GM12892 (cell line): Measurements from ENCODE around the gene NCR3LG1.

Experiments
- POLR2A ChIP-seq: IDR thresholded peaks from 2 replicates; pipeline ENCODE4 v1.6.1; 2011; ENCODE audit warnings: low read depth, low read length, control low read depth
- POLR2AphosphoS5 ChIP-seq: IDR thresholded peaks from 2 replicates; pipeline ENCODE4 v1.6.1; 2011; ENCODE audit warnings: low read depth, low read length, control low read depth
- TAF1 ChIP-seq: IDR thresholded peaks from 2 replicates; pipeline ENCODE4 v1.6.1; 2011; ENCODE audit warnings: low read depth, mild to moderate bottlenecking, control low read depth, low read length, borderline replicate concordance

DNA sequence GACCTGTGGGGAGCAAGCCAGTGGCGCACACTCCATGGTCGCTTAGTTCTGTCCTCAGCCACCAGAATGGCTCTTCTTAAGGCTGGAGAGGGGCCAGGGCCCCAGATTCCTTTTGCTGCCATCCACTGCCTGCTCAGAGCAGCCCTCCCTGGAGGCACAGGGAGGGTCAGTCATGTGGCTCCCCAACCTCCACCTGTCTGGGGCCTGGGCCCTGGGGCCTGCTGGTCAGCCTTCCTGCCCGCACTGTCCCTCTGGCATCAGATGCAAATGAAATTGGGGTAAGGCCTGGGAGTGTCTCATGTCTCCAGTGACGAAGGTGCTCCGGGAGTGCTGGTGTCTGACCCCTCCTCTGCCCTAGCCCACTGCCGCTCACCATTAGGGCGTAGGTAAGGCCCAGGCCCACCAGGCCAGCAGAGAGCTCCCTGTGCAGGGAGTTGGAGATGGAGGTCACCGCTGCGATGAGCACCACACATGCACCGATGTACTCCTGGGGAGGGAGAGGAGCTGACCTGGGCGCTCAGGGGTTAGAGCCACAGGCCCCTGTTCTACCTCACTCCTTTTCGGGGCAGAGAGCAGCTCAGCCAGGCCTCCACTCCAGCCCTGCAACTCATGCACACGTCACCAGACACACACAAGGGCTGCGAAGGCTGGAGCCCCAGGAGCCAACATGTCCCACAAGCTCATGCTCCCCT, 45.9 kb downstream of the NCR3LG1 start:
- TF ChIP-seq POLR2A (no peak), TAF1 (no peak), POLR2AphosphoS5 (no peak)
